PC-3 (cell line): ENCODE measurements around the gene TOP2A. TPM values are rescaled to one million over a fixed set of nuclear protein-coding genes. Genes with fewer than 3 reads are reported as not detected.

ENCODE experiments used
- ATAC-seq: fragments of 200-7000 bp; cut with Tn5 transposase; 2 replicates; pipeline ENCODE4 v1.9.1; 2020; ENCODE audit warnings: mild to moderate bottlenecking, moderate library complexity
- BruUV-seq: library from RNA; stranded (reverse); fragments of 400-500 nt; replicated peaks from 2 replicates; lab custom pipeline; 2021; lab: Mats Ljungman, UMichigan
- CTCF ChIA-PET: fragments of 300-600 bp; sonication (Branson Sonifier 250); formaldehyde crosslinking; loops from one replicate; lab custom pipeline; 2022; ENCODE audit warnings: antibody characterized with exemption; lab: Charles Lee
- POLR2A ChIA-PET: fragments of 300-600 bp; sonication (Branson Sonifier 250); formaldehyde crosslinking; loops from one replicate; lab custom pipeline; 2022; ENCODE audit warnings: antibody characterized with exemption; ENCODE audit not compliant: unreplicated experiment; lab: Charles Lee
- DNase-seq: peaks from one replicate; pipeline ENCODE4 v3.0.0-alpha.2; 2015
- H2AFZ ChIP-seq: fragments of 300-600 bp; sonication (generic); 2 replicates; pipeline ENCODE4 v1.6.0; 2016; ENCODE audit warnings: antibody characterized with exemption, low read length
- H3F3A ChIP-seq: fragments of 300-600 bp; sonication (generic); one replicate; pipeline ENCODE4 v1.6.0; 2017; ENCODE audit warnings: antibody characterized with exemption, low read length, control low read depth, mild to moderate bottlenecking; ENCODE audit not compliant: unreplicated experiment
- H3K27ac ChIP-seq: fragments of 300-600 bp; sonication (generic); 2 replicates; pipeline ENCODE4 v1.5.1; 2016; ENCODE audit warnings: mild to moderate bottlenecking, low read length
- H3K27me3 ChIP-seq: fragments of 300-600 bp; sonication (generic); 2 replicates; pipeline ENCODE4 v1.6.1; 2016; ENCODE audit warnings: low read length, mixed read lengths
- H3K36me3 ChIP-seq: fragments of 300-600 bp; sonication (generic); 2 replicates; pipeline ENCODE4 v1.6.1; 2016; ENCODE audit warnings: low read depth, mixed run types, low read length, mixed read lengths
- H3K4me1 ChIP-seq: fragments of 300-600 bp; sonication (generic); 2 replicates; pipeline ENCODE4 v1.5.1; 2016; ENCODE audit warnings: low read length; ENCODE audit not compliant: insufficient read depth
- H3K4me2 ChIP-seq: fragments of 300-600 bp; sonication (generic); 2 replicates; pipeline ENCODE4 v1.6.0; 2016; ENCODE audit warnings: low read length
- H3K4me3 ChIP-seq: fragments of 300-600 bp; sonication (generic); 2 replicates; pipeline ENCODE4 v1.5.1; 2016; ENCODE audit warnings: mild to moderate bottlenecking, low read length, mixed read lengths
- H3K79me2 ChIP-seq: fragments of 300-600 bp; sonication (generic); 2 replicates; pipeline ENCODE4 v1.6.1; 2017; ENCODE audit warnings: low read length, mixed read lengths
- H3K9ac ChIP-seq: fragments of 300-600 bp; sonication (generic); 2 replicates; pipeline ENCODE4 v1.6.0; 2016; ENCODE audit warnings: mild to moderate bottlenecking, low read length
- H3K9me2 ChIP-seq: fragments of 300-600 bp; sonication (generic); replicated peaks from 2 replicates; pipeline ENCODE4 v1.6.1; 2016; ENCODE audit warnings: mixed run types, low read length, mixed read lengths
- H3K9me3 ChIP-seq: fragments of 300-600 bp; sonication (generic); 2 replicates; pipeline ENCODE4 v1.6.1; 2016; ENCODE audit warnings: low read length, mixed read lengths
- H4K20me1 ChIP-seq: fragments of 300-600 bp; sonication (generic); 2 replicates; pipeline ENCODE4 v1.6.1; 2016; ENCODE audit warnings: low read length, mixed read lengths
- EZH2 ChIP-seq: fragments of 300-600 bp; sonication (generic); IDR thresholded peaks from one replicate; pipeline ENCODE4 v1.6.1; 2017; ENCODE audit warnings: antibody characterized with exemption, mild to moderate bottlenecking, low read length; ENCODE audit not compliant: unreplicated experiment
- EZH2phosphoT487 ChIP-seq: fragments of 300-600 bp; sonication (generic); IDR thresholded peaks from 2 replicates; pipeline ENCODE4 v1.6.1; 2018; ENCODE audit warnings: mild to moderate bottlenecking, antibody characterized with exemption, low read length, borderline replicate concordance
- intact Hi-C: fragments of 100-400 bp; cut with micrococcal nuclease; formaldehyde crosslinking; loops from 2 replicates; pipeline ENCODE4 v1.9.0; 2023
- total RNA-seq: library from RNA; depleted of rRNA; stranded (reverse); fragments of >200 nt; gene quantifications from 2 replicates; pipeline ENCODE4 v1.2.3, GENCODE V29; 2014
- TF ChIP-seq, protein P1 (sequence below): fragments of 300-600 bp; sonication (generic); conservative IDR thresholded peaks from 2 replicates; pipeline ENCODE4 v1.5.1; 2017; ENCODE audit warnings: antibody characterized with exemption, low read depth, mild to moderate bottlenecking, low read length

Gene TOP2A
- total RNA-seq, 1 experiment from 2014 or later = 104 TPM

DNA sequence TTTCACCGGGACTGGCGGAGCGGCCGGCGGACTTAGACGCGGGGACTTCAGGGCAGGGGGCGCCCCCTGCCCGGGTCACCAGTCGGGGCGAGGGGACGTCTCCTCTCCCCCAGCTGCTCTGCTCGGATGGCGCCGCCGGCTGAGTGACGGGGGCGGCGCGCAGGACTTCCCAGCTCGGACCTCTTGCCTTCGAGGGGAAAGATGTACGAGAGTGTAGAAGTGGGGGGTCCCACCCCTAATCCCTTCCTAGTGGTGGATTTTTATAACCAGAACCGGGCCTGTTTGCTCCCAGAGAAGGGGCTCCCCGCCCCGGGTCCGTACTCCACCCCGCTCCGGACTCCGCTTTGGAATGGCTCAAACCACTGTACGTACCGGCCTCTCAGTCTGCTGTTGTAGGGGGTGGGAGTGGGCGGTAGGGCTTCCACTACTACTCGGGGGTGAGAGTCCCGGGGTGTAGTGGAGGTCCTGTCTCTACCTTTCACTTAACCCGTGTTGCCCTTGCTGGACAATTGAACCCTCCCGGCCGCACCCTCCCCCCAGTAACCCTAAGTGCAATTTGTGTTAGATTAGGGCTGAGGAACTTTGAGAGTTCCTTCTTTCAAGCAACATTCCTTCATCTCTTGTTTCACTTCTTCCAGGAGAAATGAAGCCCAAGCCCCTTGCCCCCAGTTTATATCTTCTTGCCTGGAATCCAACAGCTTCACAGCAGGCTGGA lies 75.0 kb downstream of the TOP2A start:
- ChIA-PET CTCF (no interaction called here), POLR2A (no interaction called here)
- Histone ChIP-seq H3K9me2 (no peaks in the 10 kb centered on the region), H3K4me3 (peak overlapping the region; percentile 78), H3K9ac (no peak overlapping the region), H3K4me2 (peak overlapping the region; percentile 90), H3K27me3 (no peaks in the 10 kb centered on the region), H4K20me1 (no peaks in the 10 kb centered on the region), H3K4me1 (peaks cover 7% of the 10 kb centered on the region), H3K9me3 (no peaks in the 10 kb centered on the region), H3K27ac (no peak overlapping the region), H2AFZ (no peak overlapping the region), H3K36me3 (no peaks in the 10 kb centered on the region), H3F3A (no peaks in the 10 kb centered on the region), H3K79me2 (peaks cover 8% of the 10 kb centered on the region; the same call in 1 of the 2 replicates)
- intact Hi-C loops = loop anchor here (5.0 kb wide), 1 partner anchor 40 kb away; no protein-coding TSS in a partner anchor
- no peak for ATAC-seq
- TSS peak; percentile 22 for BruUV-seq
- no peak for DNase-seq
- no peak for TF ChIP-seq EZH2
- no peak for TF ChIP-seq EZH2phosphoT487
- TF ChIP-seq, protein P1, sequence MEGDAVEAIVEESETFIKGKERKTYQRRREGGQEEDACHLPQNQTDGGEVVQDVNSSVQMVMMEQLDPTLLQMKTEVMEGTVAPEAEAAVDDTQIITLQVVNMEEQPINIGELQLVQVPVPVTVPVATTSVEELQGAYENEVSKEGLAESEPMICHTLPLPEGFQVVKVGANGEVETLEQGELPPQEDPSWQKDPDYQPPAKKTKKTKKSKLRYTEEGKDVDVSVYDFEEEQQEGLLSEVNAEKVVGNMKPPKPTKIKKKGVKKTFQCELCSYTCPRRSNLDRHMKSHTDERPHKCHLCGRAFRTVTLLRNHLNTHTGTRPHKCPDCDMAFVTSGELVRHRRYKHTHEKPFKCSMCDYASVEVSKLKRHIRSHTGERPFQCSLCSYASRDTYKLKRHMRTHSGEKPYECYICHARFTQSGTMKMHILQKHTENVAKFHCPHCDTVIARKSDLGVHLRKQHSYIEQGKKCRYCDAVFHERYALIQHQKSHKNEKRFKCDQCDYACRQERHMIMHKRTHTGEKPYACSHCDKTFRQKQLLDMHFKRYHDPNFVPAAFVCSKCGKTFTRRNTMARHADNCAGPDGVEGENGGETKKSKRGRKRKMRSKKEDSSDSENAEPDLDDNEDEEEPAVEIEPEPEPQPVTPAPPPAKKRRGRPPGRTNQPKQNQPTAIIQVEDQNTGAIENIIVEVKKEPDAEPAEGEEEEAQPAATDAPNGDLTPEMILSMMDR = no peak

DNA sequence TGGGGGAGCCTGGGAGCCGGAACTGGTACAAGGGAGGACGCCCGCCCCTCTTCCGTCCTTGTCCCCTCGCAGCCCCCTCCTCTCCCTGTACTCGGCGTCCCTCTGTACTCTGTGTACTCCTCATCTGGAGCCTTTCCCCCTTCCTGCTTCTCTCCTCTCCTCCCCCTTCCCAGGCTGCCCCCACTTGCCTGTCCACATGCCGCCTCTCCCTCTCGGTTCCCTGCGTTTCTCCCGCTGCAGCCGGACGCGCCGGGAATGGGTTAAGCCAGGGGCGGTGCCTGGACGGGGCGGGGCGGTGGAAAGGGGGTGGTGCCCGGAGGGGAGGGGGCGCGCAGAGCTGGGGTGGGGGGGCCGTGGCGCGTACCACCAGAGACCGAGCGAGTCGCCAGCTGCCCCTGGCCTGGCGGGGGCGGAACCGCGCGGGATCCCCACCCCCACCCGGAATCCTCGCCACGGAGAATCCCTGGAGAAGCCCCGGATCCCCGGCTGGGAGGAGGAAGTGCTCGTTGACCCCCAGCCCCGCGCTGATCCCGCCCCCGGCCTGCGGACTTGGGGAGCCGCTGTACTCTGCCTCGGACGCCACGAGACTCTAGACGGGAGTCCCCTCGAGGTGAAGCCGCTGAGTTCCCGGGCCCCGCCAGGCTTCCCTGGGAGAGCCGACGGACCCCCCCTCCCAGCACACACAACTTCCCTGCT lies 75.7 kb downstream of the TOP2A start:
- intact Hi-C loops = loop anchor here (2.0 to 5.0 kb wide), 2 partner anchors 25 to 40 kb away; no protein-coding TSS in a partner anchor
- H3K27me3 ChIP-seq = no peaks in the 10 kb centered on the region
- peak overlapping the region; percentile 90 for H3K4me2 ChIP-seq
- peak; percentile 48 for ATAC-seq
- no TSS peak for BruUV-seq
- H3K9me2 ChIP-seq = no peaks in the 10 kb centered on the region
- peak overlapping the region; percentile 69; the same call in 1 of the 2 replicates for H2AFZ ChIP-seq
- no peaks in the 10 kb centered on the region for H3F3A ChIP-seq
- H3K4me1 ChIP-seq = peaks cover 7% of the 10 kb centered on the region
- no peaks in the 10 kb centered on the region for H4K20me1 ChIP-seq
- POLR2A ChIA-PET = no interaction called here
- no peaks in the 10 kb centered on the region for H3K9me3 ChIP-seq
- peak; percentile 41 for DNase-seq
- peaks cover 8% of the 10 kb centered on the region; the same call in 1 of the 2 replicates for H3K79me2 ChIP-seq
- peak overlapping the region; percentile 71 for H3K9ac ChIP-seq
- TF ChIP-seq, protein P1 = no peak
- TF ChIP-seq EZH2 (no peak), EZH2phosphoT487 (no peak)
- H3K36me3 ChIP-seq = no peaks in the 10 kb centered on the region
- peak overlapping the region; percentile 61 for H3K27ac ChIP-seq
- H3K4me3 ChIP-seq = peak overlapping the region; percentile 78
- CTCF ChIA-PET = no interaction called here
